NCI-H2107 (cell line): ENCODE measurements around the gene TNS3.
"Not testable (repeated sequence)": the region's sequence is repeated elsewhere in the genome, so short reads cannot be mapped to it uniquely, and the experiment has no call there.

Experiments
- DNase-seq: peaks from one replicate; lab custom pipeline; 2025; lab: John Stamatoyannopoulos, UW

TNS3 gene

DNA sequence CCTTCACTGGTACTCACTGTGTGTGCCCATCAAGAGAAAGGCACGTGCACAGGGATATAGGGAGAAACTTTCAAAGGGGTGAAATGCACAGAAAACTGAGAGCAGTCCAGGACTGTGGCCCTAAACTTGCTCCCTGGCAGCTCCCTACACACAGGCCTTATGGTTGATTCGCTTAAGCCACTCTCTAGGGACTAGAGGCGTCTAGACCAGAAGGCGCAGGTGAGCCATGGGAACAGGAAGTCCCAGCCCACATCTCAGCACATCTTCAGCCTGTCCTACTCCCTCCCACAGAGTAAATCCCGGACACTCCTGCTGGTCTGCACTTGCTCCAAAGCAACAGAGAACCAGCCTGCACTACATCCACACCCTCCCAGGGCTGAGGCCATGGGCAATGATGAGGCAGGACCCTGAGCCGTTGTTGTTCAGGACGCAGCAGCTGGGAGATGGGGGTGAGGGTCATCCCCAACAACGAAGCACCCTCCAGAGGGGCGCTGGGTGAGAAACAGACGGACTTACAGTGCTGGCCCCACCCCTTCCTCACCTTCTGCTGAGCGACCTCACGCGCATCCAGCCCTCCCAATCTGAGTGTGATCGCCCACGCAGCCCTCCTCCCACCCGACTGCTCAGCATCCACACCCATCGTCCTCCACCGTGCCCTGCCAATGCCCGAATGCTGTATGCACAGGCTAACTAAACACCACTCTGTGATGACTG is 109.3 kb downstream of the TNS3 start:
- no peak for DNase-seq

DNA sequence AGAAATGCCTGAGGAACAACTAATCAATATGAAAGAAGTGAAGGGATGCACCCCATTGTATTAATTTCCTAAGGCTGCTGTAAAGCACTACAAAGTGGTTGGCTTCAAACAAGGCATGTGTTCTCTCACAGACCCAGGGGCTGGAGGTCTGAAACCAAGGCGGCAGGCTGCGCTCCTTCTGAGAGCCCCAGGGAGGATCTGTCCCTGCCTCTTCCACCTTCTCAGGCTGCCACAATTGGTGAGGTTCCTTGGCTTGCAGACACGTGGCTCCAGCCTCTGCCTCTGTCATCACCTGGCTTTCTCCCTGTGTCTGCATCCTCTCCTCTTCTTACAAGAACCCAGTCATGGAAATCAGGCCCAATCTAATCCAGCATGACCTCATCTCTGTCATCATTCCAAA is 110.1 kb downstream of the TNS3 start:
- no peak for DNase-seq

DNA sequence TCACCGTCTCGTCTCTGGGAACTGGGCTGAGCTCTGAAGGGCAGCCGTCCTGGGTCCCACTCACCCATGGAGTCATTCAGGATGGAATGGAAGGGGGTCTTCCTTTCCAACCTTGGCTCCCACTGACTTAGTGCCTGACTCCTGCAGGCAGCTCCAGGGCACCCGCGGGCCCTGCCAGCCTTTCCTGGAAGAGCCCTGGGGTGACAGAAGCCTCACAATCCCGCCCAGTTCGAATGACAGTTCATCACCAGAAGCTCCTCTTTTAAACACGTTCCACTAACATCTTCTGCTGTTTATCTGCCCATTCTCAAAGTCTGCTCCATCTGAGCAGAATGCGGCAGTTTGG is 110.6 kb downstream of the TNS3 start:
- DNase-seq: no peak

DNA sequence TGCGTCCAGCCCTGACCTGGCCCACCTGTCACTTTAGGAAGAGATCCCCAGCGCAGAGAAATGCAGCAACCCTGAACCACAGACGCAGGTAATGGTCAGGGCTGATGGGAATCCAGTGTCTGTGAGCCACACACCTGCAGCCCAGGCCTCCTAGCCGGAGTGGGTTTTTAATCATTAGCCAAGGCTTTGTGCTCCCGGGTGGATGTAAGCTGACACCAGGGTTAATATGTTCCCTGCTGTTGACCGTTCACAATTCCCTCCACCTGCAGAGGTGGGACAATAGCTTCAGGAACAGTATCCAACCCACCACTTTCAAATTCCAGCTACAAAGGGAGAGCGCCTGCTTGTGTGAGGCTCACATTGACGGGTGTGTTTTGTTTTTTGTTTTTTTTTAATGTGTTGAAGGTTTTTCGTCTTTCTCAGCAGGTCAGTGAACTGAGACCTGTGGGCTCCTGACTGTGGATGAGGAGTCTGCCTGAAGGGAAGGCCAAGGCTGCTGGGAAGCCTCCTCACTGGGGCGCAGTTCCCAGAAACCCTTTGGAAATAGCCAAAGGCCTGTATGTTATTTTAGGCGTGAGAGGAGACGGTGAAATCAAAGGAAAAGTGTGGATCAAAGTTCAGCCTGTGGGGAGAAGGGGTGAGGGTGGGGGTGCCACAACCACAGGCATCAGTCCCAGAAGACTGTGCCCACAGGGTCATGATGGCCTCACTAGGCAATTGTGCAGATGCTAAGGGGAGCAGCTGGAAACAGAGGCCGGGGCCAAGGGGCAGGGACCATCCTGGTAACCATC is 111.1 kb downstream of the TNS3 start:
- DNase-seq: peak; percentile 91

DNA sequence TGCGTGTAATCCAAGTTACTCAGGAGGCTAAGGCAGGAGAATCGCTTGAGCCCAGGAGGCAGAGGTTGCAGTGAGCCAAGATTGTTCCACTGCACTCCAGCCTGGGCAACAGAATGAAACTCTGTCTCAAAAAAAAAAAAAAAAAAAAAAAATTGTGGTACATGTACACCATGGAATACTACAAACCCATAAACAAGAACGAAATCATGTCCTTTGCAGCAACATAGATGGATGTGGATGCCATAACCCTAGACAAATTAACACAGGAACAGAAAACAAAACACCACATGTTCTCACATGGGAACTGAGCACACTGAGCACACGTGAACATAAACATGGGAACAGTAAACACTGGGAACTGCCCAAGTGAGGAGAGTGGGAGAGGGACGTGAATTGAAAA is 112.1 kb downstream of the TNS3 start:
- DNase-seq: not testable (repeated sequence)

DNA sequence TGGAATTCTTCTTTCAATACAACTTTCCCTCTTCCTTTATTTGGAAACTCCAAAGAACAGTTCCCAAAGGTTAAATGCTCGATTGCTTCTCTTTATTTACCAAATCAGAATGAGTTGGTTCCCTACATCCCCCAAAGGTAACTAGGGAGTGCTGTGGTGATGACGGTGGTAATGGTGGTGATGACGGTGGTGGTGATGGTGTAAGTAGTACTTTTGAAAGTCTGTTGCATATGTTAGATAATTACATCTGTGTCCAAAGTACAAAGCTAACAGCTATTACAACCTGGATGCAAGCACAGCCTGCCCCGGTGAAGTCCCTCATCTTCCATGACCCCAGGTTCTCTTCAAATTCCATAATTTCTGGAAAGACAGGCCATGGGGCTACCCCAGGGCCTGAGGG is 115.1 kb downstream of the TNS3 start:
- DNase-seq: no peak

DNA sequence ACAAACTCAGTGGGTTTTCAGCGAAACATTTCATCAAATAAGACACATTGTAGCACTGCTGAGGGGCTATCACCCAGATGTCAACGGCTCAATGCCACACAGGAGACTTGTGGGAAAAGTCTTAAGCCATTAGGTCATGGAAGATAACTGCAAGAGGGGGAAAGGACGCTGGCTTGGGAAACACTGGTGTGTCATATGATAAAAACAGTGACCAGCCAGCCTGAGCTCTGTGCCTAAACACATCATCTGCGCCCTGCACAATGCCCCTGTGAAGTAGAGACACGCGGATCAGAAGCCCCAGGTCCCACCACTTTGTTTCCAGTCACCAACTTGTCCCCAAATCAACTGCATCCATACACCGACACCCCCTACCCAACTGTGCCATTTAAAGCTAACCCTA is 116.7 kb downstream of the TNS3 start:
- DNase-seq: no peak

DNA sequence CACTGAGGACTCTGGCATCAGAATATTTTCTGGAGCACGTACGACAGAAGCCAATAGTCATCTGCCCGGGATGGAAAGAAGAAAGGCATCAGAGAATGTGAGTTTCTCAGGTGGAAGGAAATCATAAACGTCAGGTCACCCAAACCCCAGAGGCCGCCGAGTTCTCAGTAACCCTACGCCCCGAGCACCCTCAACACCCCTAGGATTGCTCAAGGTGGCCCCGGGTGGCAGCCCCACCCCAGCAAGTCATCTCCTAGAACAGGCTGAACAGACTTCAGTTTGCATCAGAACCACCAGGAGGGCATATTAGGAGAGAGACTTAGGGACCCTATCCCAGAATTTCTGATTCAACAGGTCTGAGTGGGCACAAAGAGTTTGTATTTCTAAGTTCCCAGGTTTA is 117.6 kb downstream of the TNS3 start:
- DNase-seq: no peak

DNA sequence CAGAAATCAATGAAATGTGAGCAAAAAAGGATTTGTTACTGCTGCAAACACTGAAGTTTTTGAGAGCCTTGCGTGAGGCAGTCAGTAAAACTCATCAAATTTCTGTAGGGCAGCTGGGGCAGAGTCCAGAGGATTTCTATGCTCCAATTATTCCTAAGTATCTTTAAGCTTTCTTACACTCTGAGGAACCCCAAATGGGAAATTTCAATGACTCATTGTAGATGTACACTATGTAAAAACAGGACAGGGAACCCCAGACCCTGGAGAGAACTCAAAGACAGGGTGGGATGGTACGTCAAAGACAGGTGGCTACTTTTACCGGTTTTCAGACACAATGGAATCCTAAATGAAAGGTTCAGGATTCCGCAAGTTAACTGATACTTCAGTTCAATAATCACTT is 120.2 kb downstream of the TNS3 start:
- no peak for DNase-seq

DNA sequence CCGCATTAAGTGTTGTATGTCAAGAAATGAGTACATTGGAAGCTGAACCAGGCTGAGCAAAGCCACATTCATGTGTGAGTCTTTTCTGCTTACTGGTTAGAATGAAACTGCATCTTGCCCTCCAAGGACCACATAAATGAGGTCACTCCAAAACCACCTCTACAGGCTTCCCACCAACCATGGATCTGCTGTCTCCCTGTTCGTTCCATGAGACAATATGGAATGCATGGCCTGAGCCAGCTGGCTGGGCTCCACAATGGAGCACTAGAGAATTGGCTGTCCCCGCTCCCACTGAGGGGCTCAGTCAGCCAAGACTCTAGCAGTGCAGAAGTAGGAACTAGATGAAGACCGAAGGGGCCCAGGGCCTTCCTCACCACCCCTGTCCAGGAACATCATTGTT is 120.8 kb downstream of the TNS3 start:
- no peak for DNase-seq

DNA sequence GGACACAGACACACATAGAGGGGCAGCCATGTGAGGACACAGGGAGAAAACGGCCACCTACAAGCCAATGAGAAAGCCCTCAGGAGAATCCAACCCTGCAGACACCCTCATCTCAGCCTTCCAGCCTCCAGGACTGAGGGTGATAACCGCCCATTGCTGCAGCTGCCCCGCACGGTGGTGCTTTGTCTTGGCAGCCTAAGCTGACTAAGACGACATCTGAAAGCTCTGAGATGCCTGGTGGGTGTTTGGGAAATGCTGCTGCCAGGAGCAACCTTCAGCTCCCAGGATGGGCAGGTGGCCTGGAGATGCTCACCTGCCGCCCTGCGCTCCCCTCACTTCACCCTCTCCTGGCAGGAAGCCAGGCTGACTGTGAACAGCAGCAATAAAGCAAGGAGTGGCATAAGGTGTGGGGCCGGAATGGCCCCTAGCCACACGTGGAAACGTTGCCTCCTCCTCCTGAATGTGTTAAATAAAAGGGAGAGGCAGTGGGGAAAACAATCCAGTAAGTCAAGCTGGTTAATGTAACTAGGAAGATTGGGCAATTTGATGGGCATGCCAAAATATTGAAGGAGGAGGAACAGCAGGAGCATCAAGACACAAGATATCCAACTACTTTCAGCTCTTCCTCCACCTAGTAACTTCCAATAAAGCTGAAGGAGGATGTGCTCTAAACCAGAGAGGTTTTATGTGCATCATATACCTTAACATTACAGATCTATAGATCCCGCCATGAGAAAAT is 121.5 kb downstream of the TNS3 start:
- DNase-seq: peak; percentile 63

DNA sequence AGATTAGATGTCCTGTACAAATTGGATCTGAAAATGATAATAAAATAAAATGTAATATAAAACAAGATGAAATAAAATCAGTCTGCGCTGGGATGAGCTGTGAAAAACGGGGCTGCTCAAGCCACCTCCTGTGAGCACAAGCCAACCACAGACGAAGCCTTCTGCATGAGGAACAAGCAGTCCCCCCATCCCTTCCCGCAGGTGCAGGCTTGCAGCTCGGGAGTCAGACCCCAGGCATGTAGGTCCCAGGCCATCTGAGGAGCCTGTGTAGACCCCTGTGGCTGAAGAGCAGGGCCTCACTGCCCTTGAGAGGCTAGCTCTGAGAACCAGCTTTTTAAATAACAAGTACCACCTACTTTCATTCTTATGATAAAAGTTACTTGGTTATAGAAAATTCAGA is 123.4 kb downstream of the TNS3 start:
- no peak for DNase-seq

DNA sequence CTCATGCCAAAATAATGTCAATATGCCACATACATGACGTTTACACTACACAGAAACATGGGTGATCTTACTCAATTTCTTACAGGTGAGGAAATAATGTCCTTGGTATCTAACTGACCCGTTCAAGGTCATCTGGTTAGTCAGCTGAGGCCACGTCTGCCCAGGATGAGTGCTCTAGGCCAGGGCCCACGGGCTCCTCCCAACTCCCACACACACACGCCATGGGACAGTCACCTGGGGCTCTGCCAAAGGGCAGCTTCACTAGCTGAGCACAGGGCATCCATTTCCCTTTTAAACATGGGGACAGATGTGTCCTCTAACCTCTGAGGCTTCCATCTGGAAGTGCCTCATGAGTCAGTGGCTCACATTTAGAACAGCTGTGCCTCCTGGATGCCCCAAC is 123.9 kb downstream of the TNS3 start:
- DNase-seq: no peak

DNA sequence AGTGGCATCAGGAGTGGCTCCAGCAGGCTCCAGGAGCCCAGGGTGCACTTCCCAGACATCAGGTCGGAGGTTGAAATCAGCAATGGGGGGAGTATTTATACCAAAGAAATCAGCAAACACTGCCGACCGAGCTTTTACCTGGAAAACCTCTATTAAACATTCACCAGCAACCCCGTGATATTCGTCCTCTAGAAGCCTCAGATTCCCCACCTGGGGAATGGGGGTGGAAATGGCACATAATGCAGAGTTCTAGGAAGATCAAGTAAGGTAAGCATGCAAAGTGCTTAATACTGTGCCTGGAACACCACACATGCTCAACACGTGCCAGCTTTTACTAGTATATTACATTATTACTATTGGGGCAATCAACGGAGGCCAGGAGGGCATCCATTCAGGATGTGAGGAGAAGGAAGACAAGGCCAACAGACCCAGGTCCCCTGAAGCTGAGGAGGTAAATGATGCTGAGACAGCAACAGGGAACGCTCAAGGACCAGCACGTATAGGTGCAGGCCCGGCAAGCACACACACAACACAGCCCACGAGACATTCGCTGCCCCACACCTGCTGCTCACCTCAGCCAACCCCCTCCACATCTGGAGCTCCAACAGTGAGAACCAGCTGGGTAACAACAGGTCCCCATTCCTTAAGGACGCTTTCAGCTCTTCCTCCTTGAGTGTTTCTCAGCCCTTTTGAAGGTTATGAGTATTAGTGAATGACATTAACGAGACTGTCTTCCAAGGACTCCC is 125.5 kb downstream of the TNS3 start:
- DNase-seq: no peak

DNA sequence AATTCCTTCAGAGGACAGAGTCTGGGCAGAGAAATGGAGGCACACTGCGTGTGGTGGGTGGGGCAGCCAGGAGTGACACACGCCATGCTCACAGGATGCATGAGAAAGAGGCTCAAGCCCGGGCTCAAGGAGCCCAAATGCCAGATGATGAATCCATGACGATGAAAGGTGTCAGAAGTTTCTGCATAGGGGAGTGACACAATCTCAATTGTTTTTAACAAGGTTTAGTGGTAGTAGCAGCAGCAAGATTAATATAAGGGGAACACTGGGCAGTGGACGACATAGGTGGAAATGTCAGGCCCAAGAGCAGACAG is 126.1 kb downstream of the TNS3 start:
- no peak for DNase-seq

DNA sequence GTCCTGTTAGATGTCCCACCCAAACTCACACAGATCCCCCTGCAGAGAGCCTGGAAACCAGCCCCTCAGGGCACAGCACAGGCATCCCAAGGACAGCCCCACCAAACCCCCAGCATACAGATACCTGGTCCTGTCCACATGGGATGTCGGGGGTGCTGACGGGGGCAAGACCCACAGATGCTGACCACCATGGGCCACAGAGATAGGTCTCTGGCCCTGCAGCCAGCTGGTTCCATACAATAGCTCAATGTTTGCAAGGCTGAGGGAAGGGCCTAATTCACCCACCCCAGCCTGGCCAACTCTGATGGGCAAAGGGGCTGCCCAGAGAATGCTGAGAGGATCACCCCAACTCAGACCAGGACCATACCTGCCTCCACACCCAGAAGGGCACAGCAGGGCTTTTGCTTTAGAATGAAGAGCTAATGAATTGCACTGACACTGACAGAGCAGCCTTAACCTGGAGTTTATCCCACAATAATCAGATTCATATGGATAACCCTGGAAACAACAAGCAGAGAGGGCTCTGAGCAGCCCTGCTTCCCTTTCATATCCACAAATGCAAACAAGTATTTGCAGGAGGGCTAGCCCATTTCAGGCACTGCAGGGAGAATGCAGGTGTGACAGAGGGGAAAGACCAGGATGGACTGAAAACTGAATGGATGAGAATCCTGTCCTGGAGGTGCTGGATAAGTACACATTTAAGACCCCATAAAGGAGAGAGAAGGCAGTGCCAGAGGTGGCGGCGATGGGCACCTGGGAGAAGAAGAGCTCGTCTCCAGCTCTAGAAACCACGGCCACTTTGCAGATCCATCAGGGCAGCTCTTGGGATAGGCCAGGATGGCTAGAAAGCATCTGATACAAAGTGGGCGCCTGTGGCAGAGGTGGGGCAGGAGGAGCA is 126.7 kb downstream of the TNS3 start:
- DNase-seq: no peak

DNA sequence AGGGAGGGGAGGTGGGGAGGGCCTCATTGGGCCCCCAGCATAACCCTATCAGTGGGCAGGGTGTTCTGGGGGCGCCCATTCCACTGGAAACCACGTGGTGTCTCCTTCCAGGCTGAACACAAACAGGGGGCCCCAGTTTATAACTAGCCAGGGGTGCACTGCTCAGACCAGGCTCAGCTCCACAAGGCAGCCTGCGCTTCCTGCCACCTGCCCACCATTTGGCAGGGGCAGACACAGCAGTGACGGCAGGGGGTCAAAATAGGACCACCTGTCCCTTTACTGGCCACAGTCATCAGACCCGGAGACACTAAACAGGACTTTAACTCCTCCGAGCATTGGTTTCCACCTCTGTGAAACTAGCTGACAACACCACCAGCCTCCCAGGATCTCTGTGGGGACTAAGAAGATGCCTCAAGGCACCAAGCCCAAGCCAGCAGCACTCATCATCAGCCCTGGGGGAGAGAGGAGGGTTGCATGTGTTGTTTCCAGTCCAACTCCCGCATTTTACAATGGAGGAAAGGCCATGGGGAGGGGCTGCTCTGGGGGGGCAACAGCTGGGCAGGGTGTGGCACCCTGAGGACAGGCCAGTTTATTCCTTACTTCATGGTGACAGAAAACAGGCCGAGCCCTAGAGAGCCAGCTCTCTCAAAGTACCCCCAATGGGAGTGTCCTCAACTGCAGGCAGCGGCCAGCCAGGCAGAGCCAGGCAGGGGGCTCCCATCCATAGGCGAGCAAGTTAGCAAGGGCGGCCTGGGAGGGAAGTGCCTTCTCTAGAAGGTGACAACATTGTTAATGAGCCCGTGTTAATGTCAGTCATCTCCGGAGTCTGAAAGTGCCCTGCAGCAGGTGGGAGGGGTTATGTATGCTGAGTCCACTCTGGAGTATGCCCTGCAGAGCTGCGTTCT is 127.6 kb downstream of the TNS3 start:
- DNase-seq: no peak

DNA sequence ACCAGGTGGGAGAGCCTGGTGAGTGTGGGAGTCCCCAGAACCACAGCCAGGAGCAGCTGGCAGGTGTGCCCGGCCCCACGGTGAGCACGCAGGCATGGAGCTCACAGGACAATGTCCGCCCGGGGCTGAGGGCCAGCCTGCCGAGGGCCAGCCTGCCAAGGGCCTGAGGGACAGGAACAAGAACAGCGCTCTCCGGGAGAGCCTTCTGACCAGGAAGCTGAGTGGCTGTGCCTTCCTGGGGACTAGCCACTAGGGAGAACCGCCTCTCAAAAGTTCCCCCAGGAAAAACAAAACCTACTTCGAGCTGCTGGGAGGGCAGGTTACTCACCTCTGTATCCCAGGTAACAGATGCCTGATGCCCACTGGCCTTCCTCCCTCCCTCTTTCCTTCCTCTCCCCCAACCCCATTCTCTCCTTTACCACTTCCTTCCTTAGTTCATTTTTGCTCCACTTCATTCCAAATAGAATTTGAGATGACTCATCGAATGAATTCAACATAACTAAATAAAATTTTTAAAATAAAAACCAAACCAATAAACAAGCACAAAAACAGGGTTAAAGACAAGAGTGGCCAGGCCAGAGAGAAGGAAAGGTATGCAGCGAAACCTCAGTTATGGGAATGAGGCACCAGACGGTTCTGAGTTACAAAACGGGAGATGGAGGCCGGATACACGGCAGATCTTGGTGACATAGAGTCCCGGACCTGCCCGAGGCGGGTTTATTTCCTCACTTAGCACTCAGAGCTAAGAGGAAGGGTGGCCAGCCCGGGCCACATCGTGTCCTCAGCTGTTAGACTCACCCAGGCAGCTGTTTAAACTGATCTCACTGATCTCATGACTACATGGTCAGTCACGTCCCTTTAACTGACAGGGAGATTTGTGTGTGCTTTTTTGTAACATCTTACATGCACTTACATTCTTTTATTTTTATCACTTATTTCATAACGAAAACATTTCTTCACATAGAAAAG is 128.5 kb downstream of the TNS3 start:
- no peak for DNase-seq

DNA sequence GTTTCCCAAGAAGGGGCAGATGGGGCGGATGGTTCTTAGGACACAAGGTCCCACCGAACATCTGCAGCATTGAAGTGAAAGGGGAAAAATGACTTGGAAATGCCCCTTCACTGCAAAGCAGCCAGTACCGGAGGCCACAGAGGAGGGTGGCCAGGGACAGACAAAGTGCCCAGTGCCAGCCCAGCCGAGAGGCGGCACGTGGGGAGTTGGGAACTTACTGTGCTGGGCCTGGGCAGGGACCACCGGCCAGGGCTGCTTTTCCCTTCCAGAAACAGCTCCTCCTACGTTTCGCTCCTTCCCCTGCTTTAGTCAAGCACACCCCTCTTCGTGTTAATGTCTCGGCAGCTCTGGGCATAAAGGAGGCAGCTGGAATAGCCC is 129.2 kb downstream of the TNS3 start:
- no peak for DNase-seq
